HepG2 (cell line): Measurements from ENCODE around the gene COX10. TPM values are rescaled to one million over a fixed set of nuclear protein-coding genes. Genes with fewer than 3 reads are reported as not detected.

ENCODE experiments used
- ATRX ChIP-seq: sonication (generic); formaldehyde crosslinking; IDR thresholded peaks from 2 replicates; pipeline ENCODE4 v1.4.0; 2020; ENCODE audit warnings: missing genetic modification reagents, borderline replicate concordance
- CC2D1A ChIP-seq: sonication (generic); formaldehyde crosslinking; IDR thresholded peaks from 2 replicates; pipeline ENCODE4 v1.8.1; 2023; ENCODE audit warnings: mild to moderate bottlenecking, missing genetic modification reagents
- DMTF1 ChIP-seq: sonication (generic); formaldehyde crosslinking; IDR thresholded peaks from 2 replicates; pipeline ENCODE4 v1.4.0; 2020; ENCODE audit warnings: mild to moderate bottlenecking, missing genetic modification reagents
- E2F2 ChIP-seq: sonication (generic); formaldehyde crosslinking; IDR thresholded peaks from 2 replicates; pipeline ENCODE4 v1.4.0; 2020; ENCODE audit warnings: missing genetic modification reagents, borderline replicate concordance
- EZH2 ChIP-seq: conservative IDR thresholded peaks from 2 replicates; pipeline ENCODE4 v1.6.1; 2012; ENCODE audit warnings: mild to moderate bottlenecking, low read depth, low read length, moderate library complexity
- FOXA1 ChIP-seq, 2 experiments: fragments of 450-650 bp in 1 of 2; sonication (generic) in 1 of 2; formaldehyde crosslinking in 1 of 2; IDR thresholded peaks; 2 replicates each; pipeline versions ENCODE4 v1.4.0 to v1.6.1; 2016 to 2020; ENCODE audit warnings: missing genetic modification reagents in 1 of 2
- RAD21 ChIP-seq: fragments of 450-650 bp; formaldehyde crosslinking; IDR thresholded peaks from 2 replicates; pipeline ENCODE4 v1.5.0; 2020; ENCODE audit warnings: mild to moderate bottlenecking
- RNF2 ChIP-seq: fragments of 450-650 bp; conservative IDR thresholded peaks from 2 replicates; pipeline ENCODE4 v1.6.1; 2016; ENCODE audit warnings: low read depth
- SCMH1 ChIP-seq: sonication (generic); formaldehyde crosslinking; IDR thresholded peaks from 2 replicates; pipeline ENCODE4 v1.9.0; 2021; ENCODE audit warnings: missing genetic modification reagents, mild to moderate bottlenecking, borderline replicate concordance
- SSRP1 ChIP-seq: IDR thresholded peaks from 2 replicates; pipeline ENCODE4 v1.6.1; 2016; ENCODE audit warnings: control low read depth
- TARDBP ChIP-seq: sonication (generic); formaldehyde crosslinking; IDR thresholded peaks from 2 replicates; pipeline ENCODE4 v1.8.0; 2022; ENCODE audit warnings: mild to moderate bottlenecking, missing genetic modification reagents
- THAP11 ChIP-seq: IDR thresholded peaks from 2 replicates; pipeline ENCODE4 v1.6.1; 2016; ENCODE audit warnings: missing biosample characterization, missing genetic modification reagents
- YEATS4 ChIP-seq: sonication (generic); formaldehyde crosslinking; IDR thresholded peaks from 2 replicates; pipeline ENCODE4 v1.4.0; 2020; ENCODE audit warnings: missing genetic modification reagents, borderline replicate concordance
- ZBTB39 ChIP-seq: sonication (generic); formaldehyde crosslinking; IDR thresholded peaks from 2 replicates; pipeline ENCODE4 v1.5.0; 2020; ENCODE audit warnings: missing genetic modification reagents
- ZBTB7B ChIP-seq: sonication (generic); formaldehyde crosslinking; IDR thresholded peaks from 2 replicates; pipeline ENCODE4 v1.4.0; 2020; ENCODE audit warnings: missing genetic modification reagents
- ZFP62 ChIP-seq: sonication (generic); formaldehyde crosslinking; IDR thresholded peaks from 2 replicates; pipeline ENCODE4 v1.4.0; 2020; ENCODE audit warnings: missing genetic modification reagents
- ZNF205 ChIP-seq: IDR thresholded peaks from 2 replicates; pipeline ENCODE4 v1.6.1; 2018; ENCODE audit warnings: missing biosample characterization, missing genetic modification reagents
- ZNF230 ChIP-seq: sonication (generic); formaldehyde crosslinking; IDR thresholded peaks from 2 replicates; pipeline ENCODE4 v1.4.0; 2020; ENCODE audit warnings: mild to moderate bottlenecking, missing genetic modification reagents
- ZNF354B ChIP-seq: sonication (generic); formaldehyde crosslinking; IDR thresholded peaks from 2 replicates; pipeline ENCODE4 v1.8.0; 2022; ENCODE audit warnings: mild to moderate bottlenecking, missing genetic modification reagents
- ZNF704 ChIP-seq: sonication (generic); formaldehyde crosslinking; IDR thresholded peaks from 2 replicates; pipeline ENCODE4 v1.8.1; 2023; ENCODE audit warnings: mild to moderate bottlenecking, inconsistent platforms, moderate library complexity, missing genetic modification reagents, borderline replicate concordance
- ZNF709 ChIP-seq: sonication (generic); formaldehyde crosslinking; IDR thresholded peaks from 2 replicates; pipeline ENCODE4 v1.5.0; 2020; ENCODE audit warnings: mild to moderate bottlenecking, missing genetic modification reagents
- ZNF777 ChIP-seq: sonication (generic); formaldehyde crosslinking; IDR thresholded peaks from 2 replicates; pipeline ENCODE4 v1.4.0; 2020; ENCODE audit warnings: missing genetic modification reagents
- ZSCAN25 ChIP-seq: sonication (generic); formaldehyde crosslinking; IDR thresholded peaks from 2 replicates; pipeline ENCODE4 v1.8.0; 2022; ENCODE audit warnings: mild to moderate bottlenecking, missing genetic modification reagents
- polyA plus RNA-seq, 8 experiments: library from polyadenylated mRNA; depleted of rRNA in 3 of 8; stranded (reverse) in 7 of 8; unstranded in 1 of 8; fragments of >200 nt; fragmentation: Illumina TruSeq in 4 of 8; extraction: Trizol in 4 of 8; gene quantifications; 2 replicates each; pipeline versions ENCODE4 v1.2.1 to v1.2.3, GENCODE V29; 2011 to 2016; ENCODE audit warnings: low read depth in 4 of 8, missing spikeins in 1 of 8, mixed read lengths in 1 of 8; ENCODE audit not compliant: insufficient read depth in 1 of 8
- total RNA-seq, 5 experiments: library from RNA; depleted of rRNA; stranded (reverse); fragments of >200 nt; fragmentation: Illumina TruSeq; extraction: Trizol; gene quantifications; 2 replicates each; pipeline ENCODE4 v1.2.3, GENCODE V29; 2016; ENCODE audit warnings: low read depth in 1 of 5

Gene COX10
- total and polyA plus RNA-seq, 2 of the 13 experiments (the other 11 are each of a cell fraction or from before 2014, with no cell fraction given) = 13.9 to 20.1 TPM

GRCh38 chr17:14069251-14070021, at the start of gene COX10 (continued):
- TF ChIP-seq ZNF704 (no peak), ZBTB7B (CRISPR knock-in tag) (peak; percentile 66; the same call in 1 of the 2 replicates), SCMH1 (CRISPR knock-in tag) (no peak), ZFP62 (CRISPR knock-in tag) (no peak), ZBTB39 (CRISPR knock-in tag) (no peak), E2F2 (CRISPR knock-in tag) (no peak), ZNF230 (no peak), CC2D1A (CRISPR knock-in tag) (no peak), RNF2 (no peak), RAD21 (CRISPR knock-in tag) (peak; percentile 39), YEATS4 (CRISPR knock-in tag) (peak; percentile 80), EZH2 (no peak), ZNF205 (CRISPR knock-in tag) (peak; percentile 49; the same call in 1 of the 2 replicates), ZSCAN25 (CRISPR knock-in tag) (peak; percentile 32; the same call in 1 of the 2 replicates), FOXA1 (IDR thresholded peaks at IDR 0.05) (no peak), FOXA1 (CRISPR knock-in tag; IDR thresholded peaks at IDR 0.05) (no peak), ZNF709 (CRISPR knock-in tag) (no peak; the same call in 1 of the 2 replicates), THAP11 (CRISPR knock-in tag) (peak; percentile 90), ZNF354B (0 out of 2 replicates have a peak, but pooled peaks have one; percentile 27), ZNF777 (no peak), TARDBP (CRISPR knock-in tag) (peak; percentile 85), SSRP1 (CRISPR knock-in tag) (no peak), ATRX (CRISPR knock-in tag) (no peak), DMTF1 (CRISPR knock-in tag) (no peak)
